HL-60 (cell line): ENCODE data around the gene GPR78.

Experiments
- POLR2AphosphoS5 ChIP-seq: IDR thresholded peaks from 2 replicates; pipeline ENCODE4 v1.6.1; 2012; ENCODE audit warnings: low read depth
- TF ChIP-seq, protein P1 (sequence below): IDR thresholded peaks from 2 replicates; pipeline ENCODE4 v1.6.1; 2012; ENCODE audit warnings: low read depth; ENCODE audit not compliant: insufficient replicate concordance
- TF ChIP-seq, protein P2 (sequence below): IDR thresholded peaks from one replicate; pipeline ENCODE4 v1.5.1; 2011; ENCODE audit warnings: low read length, control low read depth, inconsistent platforms; ENCODE audit not compliant: insufficient read depth

DNA sequence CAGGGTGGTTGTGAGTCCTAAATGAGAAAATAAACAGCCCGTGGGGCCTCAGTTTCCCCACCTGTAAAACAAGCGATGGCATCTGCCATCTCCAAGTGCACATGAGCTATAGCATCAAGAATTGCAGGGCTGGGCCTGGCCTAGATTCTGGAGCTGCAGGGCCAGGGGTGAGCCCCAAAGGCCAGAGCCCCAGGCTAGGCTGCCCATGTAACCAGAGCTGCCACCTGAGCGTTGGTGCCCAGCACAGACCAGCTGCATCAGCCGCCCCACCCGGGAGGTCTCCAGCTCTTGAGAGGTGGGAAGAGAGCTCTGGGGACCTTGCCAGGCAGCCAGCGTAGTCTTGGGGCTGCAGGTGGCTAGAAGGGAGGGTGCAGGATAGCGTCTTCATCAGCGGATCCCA, 27.0 kb upstream of the GPR78 start:
- TF ChIP-seq, protein P1, sequence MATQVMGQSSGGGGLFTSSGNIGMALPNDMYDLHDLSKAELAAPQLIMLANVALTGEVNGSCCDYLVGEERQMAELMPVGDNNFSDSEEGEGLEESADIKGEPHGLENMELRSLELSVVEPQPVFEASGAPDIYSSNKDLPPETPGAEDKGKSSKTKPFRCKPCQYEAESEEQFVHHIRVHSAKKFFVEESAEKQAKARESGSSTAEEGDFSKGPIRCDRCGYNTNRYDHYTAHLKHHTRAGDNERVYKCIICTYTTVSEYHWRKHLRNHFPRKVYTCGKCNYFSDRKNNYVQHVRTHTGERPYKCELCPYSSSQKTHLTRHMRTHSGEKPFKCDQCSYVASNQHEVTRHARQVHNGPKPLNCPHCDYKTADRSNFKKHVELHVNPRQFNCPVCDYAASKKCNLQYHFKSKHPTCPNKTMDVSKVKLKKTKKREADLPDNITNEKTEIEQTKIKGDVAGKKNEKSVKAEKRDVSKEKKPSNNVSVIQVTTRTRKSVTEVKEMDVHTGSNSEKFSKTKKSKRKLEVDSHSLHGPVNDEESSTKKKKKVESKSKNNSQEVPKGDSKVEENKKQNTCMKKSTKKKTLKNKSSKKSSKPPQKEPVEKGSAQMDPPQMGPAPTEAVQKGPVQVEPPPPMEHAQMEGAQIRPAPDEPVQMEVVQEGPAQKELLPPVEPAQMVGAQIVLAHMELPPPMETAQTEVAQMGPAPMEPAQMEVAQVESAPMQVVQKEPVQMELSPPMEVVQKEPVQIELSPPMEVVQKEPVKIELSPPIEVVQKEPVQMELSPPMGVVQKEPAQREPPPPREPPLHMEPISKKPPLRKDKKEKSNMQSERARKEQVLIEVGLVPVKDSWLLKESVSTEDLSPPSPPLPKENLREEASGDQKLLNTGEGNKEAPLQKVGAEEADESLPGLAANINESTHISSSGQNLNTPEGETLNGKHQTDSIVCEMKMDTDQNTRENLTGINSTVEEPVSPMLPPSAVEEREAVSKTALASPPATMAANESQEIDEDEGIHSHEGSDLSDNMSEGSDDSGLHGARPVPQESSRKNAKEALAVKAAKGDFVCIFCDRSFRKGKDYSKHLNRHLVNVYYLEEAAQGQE, result no peak
- TF ChIP-seq, protein P2, sequence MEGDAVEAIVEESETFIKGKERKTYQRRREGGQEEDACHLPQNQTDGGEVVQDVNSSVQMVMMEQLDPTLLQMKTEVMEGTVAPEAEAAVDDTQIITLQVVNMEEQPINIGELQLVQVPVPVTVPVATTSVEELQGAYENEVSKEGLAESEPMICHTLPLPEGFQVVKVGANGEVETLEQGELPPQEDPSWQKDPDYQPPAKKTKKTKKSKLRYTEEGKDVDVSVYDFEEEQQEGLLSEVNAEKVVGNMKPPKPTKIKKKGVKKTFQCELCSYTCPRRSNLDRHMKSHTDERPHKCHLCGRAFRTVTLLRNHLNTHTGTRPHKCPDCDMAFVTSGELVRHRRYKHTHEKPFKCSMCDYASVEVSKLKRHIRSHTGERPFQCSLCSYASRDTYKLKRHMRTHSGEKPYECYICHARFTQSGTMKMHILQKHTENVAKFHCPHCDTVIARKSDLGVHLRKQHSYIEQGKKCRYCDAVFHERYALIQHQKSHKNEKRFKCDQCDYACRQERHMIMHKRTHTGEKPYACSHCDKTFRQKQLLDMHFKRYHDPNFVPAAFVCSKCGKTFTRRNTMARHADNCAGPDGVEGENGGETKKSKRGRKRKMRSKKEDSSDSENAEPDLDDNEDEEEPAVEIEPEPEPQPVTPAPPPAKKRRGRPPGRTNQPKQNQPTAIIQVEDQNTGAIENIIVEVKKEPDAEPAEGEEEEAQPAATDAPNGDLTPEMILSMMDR, result no peak
- no peak for TF ChIP-seq POLR2AphosphoS5
